Activated CD4-positive, alpha-beta T cell treated with anti-CD3 and anti-CD28 coated beads for 24 hours (primary cell): ENCODE data around the gene GOLPH3.
"Not testable (repeated sequence)": the region's sequence is repeated elsewhere in the genome, so short reads cannot be mapped to it uniquely, and the experiment has no call there.

Experiments
- DNase-seq, 2 donors: peaks; one replicate each; pipeline ENCODE4 v3.0.0-alpha.2; 2020; ENCODE audit warnings: low read depth in 2 of 2

The GOLPH3 gene

GRCh38 chr5:32135086-32135485 lies 39.0 kb downstream of the GOLPH3 start:
- no peak for DNase-seq

GRCh38 chr5:32132757-32133156 lies 41.4 kb downstream of the GOLPH3 start:
- DNase-seq = no peak

GRCh38 chr5:32131604-32132003 lies 42.5 kb downstream of the GOLPH3 start:
- no peak for DNase-seq

GRCh38 chr5:32130865-32131264 lies 43.3 kb downstream of the GOLPH3 start:
- DNase-seq = no peak

- DNase-seq = no peak
Observed at GRCh38 chr5:32129074-32129598, 45.0 kb downstream of the GOLPH3 start.

GRCh38 chr5:32127711-32128110 lies 46.4 kb downstream of the GOLPH3 start:
- DNase-seq = no peak

GRCh38 chr5:32126691-32127090 lies 47.4 kb downstream of the GOLPH3 start:
- DNase-seq = no peak

- DNase-seq = no peak
Observed at GRCh38 chr5:32123889-32124676, 50.0 kb downstream of the GOLPH3 start.

- no peak for DNase-seq
Observed at GRCh38 chr5:32123058-32123805, 50.9 kb downstream of the GOLPH3 start.

GRCh38 chr5:32118922-32119321 lies 55.2 kb downstream of the GOLPH3 start:
- not testable (repeated sequence) for DNase-seq

- DNase-seq = no peak
Observed at GRCh38 chr5:32116574-32117313, 57.4 kb downstream of the GOLPH3 start.

GRCh38 chr5:32115985-32116384 lies 58.1 kb downstream of the GOLPH3 start:
- no peak for DNase-seq

- DNase-seq = no peak
Observed at GRCh38 chr5:32110111-32110696, 63.9 kb downstream of the GOLPH3 start.

GRCh38 chr5:32109236-32109635 lies 64.9 kb downstream of the GOLPH3 start:
- DNase-seq = no peak

GRCh38 chr5:32108167-32108566 lies 66.0 kb downstream of the GOLPH3 start:
- no peak for DNase-seq

- no peak for DNase-seq
Observed at GRCh38 chr5:32107291-32107690, 66.8 kb downstream of the GOLPH3 start.

- DNase-seq = no peak
Observed at GRCh38 chr5:32103521-32103920, 70.6 kb downstream of the GOLPH3 start.

- no peak for DNase-seq
Observed at GRCh38 chr5:32102254-32102986, 71.7 kb downstream of the GOLPH3 start.

GRCh38 chr5:32100691-32101302 lies 73.3 kb downstream of the GOLPH3 start:
- DNase-seq = no peak

- DNase-seq = no peak
Observed at GRCh38 chr5:32100230-32100629, 73.9 kb downstream of the GOLPH3 start.
